Liver (tissue), 3 donors: ENCODE data around the gene RPL31.

Source experiments
- CTCF ChIP-seq: fragments of 150-350 bp; IDR thresholded peaks from 2 replicates; pipeline ENCODE4 v1.5.1; 2017; ENCODE audit warnings: improper control_type of control experiment, low read depth, low read length; ENCODE audit not compliant: missing input control
- EGR1 ChIP-seq, 2 donors: IDR thresholded peaks; 2 replicates each; pipeline ENCODE4 v1.6.1; 2016 to 2018; ENCODE audit warnings: antibody characterized with exemption in 2 of 2, low read depth in 2 of 2
- donor health status: healthy.
- donor health status: healthy.

- TF ChIP-seq CTCF (no peak), EGR1 (IDR thresholded peaks at IDR 0.05; ENCODE audit: low read depth in 2 of 2) (no peak)
Observed at GRCh38 chr2:101025561-101025960, 23.5 kb downstream of the RPL31 start.
